Measurements from ENCODE around the gene BTBD9. TPM values are rescaled to one million over a fixed set of nuclear protein-coding genes. Genes with fewer than 3 reads are reported as not detected.

The BTBD9 gene
- total and polyA plus RNA-seq, 10 donors: 1.2 to 43.1 (median 27.8) TPM

- H3K4me1 ChIP-seq: no peaks in the 10 kb centered on the region
- WGBS, 5 donors: 82 to 91% (median 87%) methylated on average over 11 of the region's 11 CpGs
- intact Hi-C loops (cut with DNase I; ENCODE audit: low total_unique reads): no loop called here
- TF ChIP-seq POLR2AphosphoS5 (IDR thresholded peaks at IDR 0.05) (no peak), CTCF (IDR thresholded peaks at IDR 0.05 in 8 of 11, conservative IDR thresholded peaks at IDR 0.05 in 3 of 11) (no peak), POLR2A (IDR thresholded peaks at IDR 0.05) (no peak)
- peak; percentile 35 for DNase-seq
- H3K27ac ChIP-seq: no peak overlapping the region
- H3K4me3 ChIP-seq: no peak overlapping the region
- peaks cover 0 to 42% (median 0%) of the 10 kb centered on the region in 6 donors for H3K36me3 ChIP-seq
- no peaks in the 10 kb centered on the region for H3K9me3 ChIP-seq
- H3K27me3 ChIP-seq (replicated peaks in 1 of 7): no peaks in the 10 kb centered on the region
Measured at GRCh38 chr6:38184585-38185080, 455.1 kb downstream of the BTBD9 start.

- H3K4me3 ChIP-seq: no peak overlapping the region
- H3K9me3 ChIP-seq: no peaks in the 10 kb centered on the region
- 85 to 97% (median 93%) methylated on average over 13 of the region's 13 CpGs for WGBS, 5 donors
- no peaks in the 10 kb centered on the region for H3K27me3 ChIP-seq (replicated peaks in 1 of 7)
- H3K36me3 ChIP-seq: peaks cover 0 to 40% (median 0%) of the 10 kb centered on the region in 6 donors
- peak; percentile 47 for DNase-seq
- H3K27ac ChIP-seq: no peak overlapping the region
- intact Hi-C loops (cut with DNase I; ENCODE audit: low total_unique reads): no loop called here
- TF ChIP-seq CTCF (IDR thresholded peaks at IDR 0.05 in 8 of 11, conservative IDR thresholded peaks at IDR 0.05 in 3 of 11) (no peak), POLR2AphosphoS5 (IDR thresholded peaks at IDR 0.05) (no peak), POLR2A (IDR thresholded peaks at IDR 0.05) (no peak)
- H3K4me1 ChIP-seq: no peaks in the 10 kb centered on the region
Measured at GRCh38 chr6:38183856-38184584, 455.7 kb downstream of the BTBD9 start.

GRCh38 chr6:38182426-38182825, 457.3 kb downstream of the BTBD9 start:
- WGBS, 5 donors: 84 to 91% (median 88%) methylated on average over 6 of the region's 6 CpGs
- Histone ChIP-seq H3K4me3 (no peak overlapping the region), H3K9me3 (no peaks in the 10 kb centered on the region), H3K36me3 (peaks cover 0 to 26% (median 0%) of the 10 kb centered on the region in 6 donors), H3K27me3 (replicated peaks in 1 of 7) (no peaks in the 10 kb centered on the region), H3K4me1 (no peaks in the 10 kb centered on the region), H3K27ac (no peak overlapping the region)
- TF ChIP-seq CTCF (IDR thresholded peaks at IDR 0.05 in 8 of 11, conservative IDR thresholded peaks at IDR 0.05 in 3 of 11) (no peak), POLR2AphosphoS5 (IDR thresholded peaks at IDR 0.05) (peak in 1 of 3 donors; percentile 33)
- peak; percentile 44 for DNase-seq
- intact Hi-C loops (cut with DNase I; ENCODE audit: low total_unique reads): no loop called here

- intact Hi-C loops (cut with DNase I; ENCODE audit: low total_unique reads): no loop called here
- TF ChIP-seq POLR2A (IDR thresholded peaks at IDR 0.05) (no peak), POLR2AphosphoS5 (IDR thresholded peaks at IDR 0.05) (no peak), CTCF (IDR thresholded peaks at IDR 0.05 in 8 of 11, conservative IDR thresholded peaks at IDR 0.05 in 3 of 11) (no peak)
Measured at GRCh38 chr6:38180586-38180985, 459.1 kb downstream of the BTBD9 start.

More at GRCh38 chr6:38180586-38180985, 459.1 kb downstream of the BTBD9 start:
- Histone ChIP-seq H3K27me3 (replicated peaks in 1 of 7) (no peaks in the 10 kb centered on the region), H3K4me1 (no peaks in the 10 kb centered on the region), H3K36me3 (peaks cover 0 to 24% (median 2%) of the 10 kb centered on the region in 6 donors), H3K4me3 (no peak overlapping the region), H3K27ac (no peak overlapping the region), H3K9me3 (no peaks in the 10 kb centered on the region)
- 90 to 95% (median 93%) methylated on average over 12 of the region's 12 CpGs for WGBS, 5 donors
- no peak for DNase-seq
